NCI-H69 (cell line): ENCODE results near the gene SYNE2.
"Not testable (repeated sequence)": the region's sequence is repeated elsewhere in the genome, so short reads cannot be mapped to it uniquely, and the experiment has no call there.

Experiments
- DNase-seq: peaks from one replicate; lab custom pipeline; 2025; lab: John Stamatoyannopoulos, UW

The SYNE2 gene

GRCh38 chr14:64193821-64194220, 341.0 kb downstream of the SYNE2 start:
- DNase-seq: no peak

- DNase-seq: no peak
Measured at GRCh38 chr14:64194404-64194803, 341.6 kb downstream of the SYNE2 start.

- no peak for DNase-seq
Measured at GRCh38 chr14:64195199-64195598, 342.4 kb downstream of the SYNE2 start.

GRCh38 chr14:64196056-64196455, 343.3 kb downstream of the SYNE2 start:
- no peak for DNase-seq

- peak; percentile 62 for DNase-seq
Measured at GRCh38 chr14:64196814-64197411, 344.1 kb downstream of the SYNE2 start.

GRCh38 chr14:64197996-64198395, 345.2 kb downstream of the SYNE2 start:
- DNase-seq: no peak

GRCh38 chr14:64198486-64198885, 345.7 kb downstream of the SYNE2 start:
- no peak for DNase-seq

GRCh38 chr14:64200170-64200569, 347.4 kb downstream of the SYNE2 start:
- DNase-seq: no peak

GRCh38 chr14:64201296-64201695, 348.5 kb downstream of the SYNE2 start:
- no peak for DNase-seq

- DNase-seq: no peak
Measured at GRCh38 chr14:64201921-64202545, 349.2 kb downstream of the SYNE2 start.

- DNase-seq: no peak
Measured at GRCh38 chr14:64202716-64203115, 349.9 kb downstream of the SYNE2 start.

- no peak for DNase-seq
Measured at GRCh38 chr14:64203366-64204006, 350.7 kb downstream of the SYNE2 start.

- no peak for DNase-seq
Measured at GRCh38 chr14:64208261-64208660, 355.5 kb downstream of the SYNE2 start.

GRCh38 chr14:64208981-64209380, 356.2 kb downstream of the SYNE2 start:
- no peak for DNase-seq

GRCh38 chr14:64209444-64210131, 356.8 kb downstream of the SYNE2 start:
- no peak for DNase-seq

- no peak for DNase-seq
Measured at GRCh38 chr14:64210216-64210615, 357.4 kb downstream of the SYNE2 start.

GRCh38 chr14:64210912-64211311, 358.1 kb downstream of the SYNE2 start:
- not testable (repeated sequence) for DNase-seq

- DNase-seq: no peak
Measured at GRCh38 chr14:64212666-64213065, 359.9 kb downstream of the SYNE2 start.

- DNase-seq: no peak
Measured at GRCh38 chr14:64213086-64213485, 360.3 kb downstream of the SYNE2 start.

GRCh38 chr14:64213853-64214570, 361.2 kb downstream of the SYNE2 start:
- no peak for DNase-seq

GRCh38 chr14:64215274-64215673, 362.5 kb downstream of the SYNE2 start:
- DNase-seq: no peak

GRCh38 chr14:64215978-64216377, 363.2 kb downstream of the SYNE2 start:
- no peak for DNase-seq
